Liver (tissue), 3 donors: ENCODE results near the gene MAPKBP1.

Source experiments
- CTCF ChIP-seq: fragments of 150-350 bp; IDR thresholded peaks from 2 replicates; pipeline ENCODE4 v1.5.1; 2017; ENCODE audit warnings: improper control_type of control experiment, low read depth, low read length; ENCODE audit not compliant: missing input control
- EGR1 ChIP-seq, 2 donors: IDR thresholded peaks; 2 replicates each; pipeline ENCODE4 v1.6.1; 2016 to 2018; ENCODE audit warnings: antibody characterized with exemption in 2 of 2, low read depth in 2 of 2
- RAD21 ChIP-seq, 2 donors: IDR thresholded peaks; 2 replicates each; pipeline ENCODE4 v1.6.1; 2016; ENCODE audit warnings: antibody characterized with exemption in 2 of 2, mild to moderate bottlenecking in 2 of 2
- YY1 ChIP-seq: IDR thresholded peaks from 2 replicates; pipeline ENCODE4 v1.6.1; 2016; ENCODE audit warnings: antibody characterized with exemption, mild to moderate bottlenecking
- ZBTB33 ChIP-seq: IDR thresholded peaks from 2 replicates; pipeline ENCODE4 v1.6.1; 2016; ENCODE audit warnings: antibody characterized with exemption
- donor health status: healthy.
- donor health status: healthy.

- TF ChIP-seq CTCF = no peak
- TF ChIP-seq EGR1 (IDR thresholded peaks at IDR 0.05; ENCODE audit: low read depth in 2 of 2) = no peak
- no peak for TF ChIP-seq ZBTB33
- no peak for TF ChIP-seq RAD21 (IDR thresholded peaks at IDR 0.05)
- TF ChIP-seq YY1 = no peak
Measured at GRCh38 chr15:41734079-41734478, 40.2 kb upstream of the MAPKBP1 start.
